PC-9 (cell line): ENCODE measurements around the gene VEGFB. TPM values are rescaled to one million over a fixed set of nuclear protein-coding genes. Genes with fewer than 3 reads are reported as not detected.

Source experiments
- BruUV-seq: library from RNA; stranded (reverse); fragments of 400-500 nt; replicated peaks from 2 replicates; lab custom pipeline; 2021; lab: Mats Ljungman, UMichigan
- CTCF ChIA-PET: fragments of 300-600 bp; sonication (Branson Sonifier 250); formaldehyde crosslinking; loops from one replicate; lab custom pipeline; 2022; ENCODE audit warnings: antibody characterized with exemption; lab: Charles Lee
- POLR2A ChIA-PET: fragments of 300-600 bp; sonication (Branson Sonifier 250); formaldehyde crosslinking; loops from one replicate; lab custom pipeline; 2022; ENCODE audit warnings: antibody characterized with exemption; ENCODE audit not compliant: unreplicated experiment; lab: Charles Lee
- DNase-seq, 2 experiments: peaks; one replicate each; pipeline versions ENCODE4 v3.0.0 to v3.0.0-alpha.2; 2015 to 2022; ENCODE audit warnings: mixed read lengths in 1 of 2
- H2AFZ ChIP-seq: fragments of 200-600 bp; sonication (generic); 2 replicates; pipeline ENCODE4 v1.8.1; 2017; ENCODE audit warnings: antibody characterized with exemption
- H3F3A ChIP-seq: fragments of 200-600 bp; sonication (generic); 2 replicates; pipeline ENCODE4 v1.8.1; 2017; ENCODE audit warnings: antibody characterized with exemption, mild to moderate bottlenecking, low read depth; ENCODE audit not compliant: insufficient read depth
- H3K27ac ChIP-seq: fragments of 200-600 bp; sonication (generic); 2 replicates; pipeline ENCODE4 v1.6.1; 2016; ENCODE audit warnings: mixed run types
- H3K27me3 ChIP-seq: fragments of 200-600 bp; sonication (generic); 2 replicates; pipeline ENCODE4 v1.6.1; 2016; ENCODE audit warnings: low read depth, mixed run types; ENCODE audit not compliant: insufficient read depth
- H3K36me3 ChIP-seq: fragments of 200-600 bp; sonication (generic); 2 replicates; pipeline ENCODE4 v1.6.1; 2016; ENCODE audit warnings: low read depth, mixed run types
- H3K4me1 ChIP-seq: fragments of 200-600 bp; sonication (generic); replicated peaks from 2 replicates; pipeline ENCODE4 v1.6.1; 2016; ENCODE audit warnings: mixed run types; ENCODE audit not compliant: insufficient read depth
- H3K4me2 ChIP-seq: fragments of 200-600 bp; sonication (generic); 2 replicates; pipeline ENCODE4 v1.6.1; 2017; ENCODE audit warnings: mixed run types
- H3K4me3 ChIP-seq: fragments of 200-600 bp; sonication (generic); 2 replicates; pipeline ENCODE4 v1.6.1; 2016; ENCODE audit warnings: mixed run types
- H3K79me2 ChIP-seq: fragments of 200-600 bp; sonication (generic); 2 replicates; pipeline ENCODE4 v1.6.1; 2017; ENCODE audit warnings: low read depth, mixed run types
- H3K9me2 ChIP-seq: fragments of 200-600 bp; sonication (generic); 2 replicates; pipeline ENCODE4 v1.8.1; 2017; ENCODE audit warnings: mild to moderate bottlenecking; ENCODE audit not compliant: insufficient read depth
- H3K9me3 ChIP-seq: fragments of 200-600 bp; sonication (generic); 2 replicates; pipeline ENCODE4 v1.8.1; 2016; ENCODE audit warnings: low read depth; ENCODE audit not compliant: insufficient read depth
- H4K20me1 ChIP-seq: fragments of 200-600 bp; sonication (generic); 2 replicates; pipeline ENCODE4 v1.8.1; 2017; ENCODE audit not compliant: insufficient read depth
- EZH2 ChIP-seq: fragments of 200-600 bp; sonication (generic); IDR thresholded peaks from 2 replicates; pipeline ENCODE4 v1.8.0; 2017; ENCODE audit warnings: antibody characterized with exemption, low read depth
- intact Hi-C: fragments of 100-400 bp; cut with micrococcal nuclease; formaldehyde crosslinking; loops from one replicate; pipeline ENCODE4 v1.10.0; 2022; ENCODE audit not compliant: unreplicated experiment
- total RNA-seq: library from RNA; stranded (reverse); gene quantifications from 2 replicates; pipeline ENCODE4 v1.2.3, GENCODE V29; 2021
- TF ChIP-seq, protein P1 (sequence below): fragments of 200-600 bp; sonication (generic); conservative IDR thresholded peaks from 2 replicates; pipeline ENCODE4 v1.6.1; 2017; ENCODE audit warnings: mixed run types, antibody characterized with exemption, mild to moderate bottlenecking, moderate library complexity

Gene VEGFB
- total RNA-seq, 1 experiment from 2014 or later: 129 TPM

DNA sequence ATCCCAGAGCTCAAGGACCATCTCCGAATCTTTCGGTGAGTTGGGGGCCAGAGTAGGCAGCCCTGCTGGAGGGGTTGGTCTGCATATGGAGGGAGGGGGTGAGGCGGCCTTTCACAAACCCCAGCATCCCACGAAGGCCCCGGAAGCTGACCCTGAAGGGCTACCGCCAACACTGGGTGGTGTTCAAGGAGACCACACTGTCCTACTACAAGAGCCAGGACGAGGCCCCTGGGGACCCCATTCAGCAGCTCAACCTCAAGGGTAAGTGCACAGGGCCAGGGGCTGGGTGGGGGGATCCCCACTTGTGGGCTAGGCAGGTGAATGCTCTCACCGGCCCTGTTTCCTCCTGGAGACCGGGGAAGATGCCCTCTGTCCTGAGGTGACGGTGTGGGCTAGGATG is 14.6 kb upstream of the VEGFB start:
- Histone ChIP-seq H3K9me2 (no peaks in the 10 kb centered on the region), H3K36me3 (no peaks in the 10 kb centered on the region), H3K4me2 (no peak overlapping the region), H3K27me3 (no peaks in the 10 kb centered on the region), H3K27ac (no peak overlapping the region), H3K9me3 (no peaks in the 10 kb centered on the region), H4K20me1 (no peaks in the 10 kb centered on the region; the same call in 1 of the 2 replicates), H3F3A (peaks cover 32% of the 10 kb centered on the region), H3K4me1 (peaks cover under 1% of the 10 kb centered on the region), H3K79me2 (peaks cover 2% of the 10 kb centered on the region; the same call in 1 of the 2 replicates), H3K4me3 (no peak overlapping the region), H2AFZ (no peak overlapping the region)
- CTCF ChIA-PET: interaction anchor here (0.5 kb wide), 1 partner anchor 374 kb away, joined by 3 read pairs; no protein-coding TSS in a partner anchor
- BruUV-seq: no TSS peak
- POLR2A ChIA-PET: no interaction called here
- intact Hi-C loops: no loop called here
- no peak for TF ChIP-seq EZH2
- DNase-seq: no peak

DNA sequence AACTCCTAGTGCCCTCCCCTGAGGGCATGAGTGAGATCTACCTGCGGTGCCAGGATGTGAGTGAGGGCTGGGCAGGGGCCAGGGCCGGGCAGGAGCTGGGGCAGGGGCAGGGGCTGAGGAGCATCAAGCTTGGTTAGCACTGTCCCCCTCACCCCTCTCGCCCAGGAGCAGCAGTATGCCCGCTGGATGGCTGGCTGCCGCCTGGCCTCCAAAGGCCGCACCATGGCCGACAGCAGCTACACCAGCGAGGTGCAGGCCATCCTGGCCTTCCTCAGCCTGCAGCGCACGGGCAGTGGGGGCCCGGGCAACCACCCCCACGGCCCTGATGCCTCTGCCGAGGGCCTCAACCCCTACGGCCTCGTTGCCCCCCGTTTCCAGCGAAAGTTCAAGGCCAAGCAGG is 14.1 kb upstream of the VEGFB start:
- POLR2A ChIA-PET: no interaction called here

DNA sequence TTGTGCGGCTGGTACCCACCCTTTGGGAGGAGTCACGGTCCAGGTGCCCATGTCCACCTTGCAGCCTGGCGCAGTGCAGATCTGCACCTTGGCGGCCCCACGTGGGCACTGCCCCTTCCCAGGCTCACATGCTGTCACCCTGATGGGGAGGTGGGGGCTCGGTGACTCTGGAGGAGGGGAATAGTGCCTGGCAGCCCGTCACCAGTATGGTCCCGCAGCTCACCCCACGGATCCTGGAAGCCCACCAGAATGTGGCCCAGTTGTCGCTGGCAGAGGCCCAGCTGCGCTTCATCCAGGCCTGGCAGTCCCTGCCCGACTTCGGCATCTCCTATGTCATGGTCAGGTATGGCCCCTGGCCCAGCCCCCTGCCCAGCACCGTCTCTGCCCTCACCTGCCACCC is 13.6 kb upstream of the VEGFB start:
- no peak for TF ChIP-seq EZH2
- TF ChIP-seq, protein P1, sequence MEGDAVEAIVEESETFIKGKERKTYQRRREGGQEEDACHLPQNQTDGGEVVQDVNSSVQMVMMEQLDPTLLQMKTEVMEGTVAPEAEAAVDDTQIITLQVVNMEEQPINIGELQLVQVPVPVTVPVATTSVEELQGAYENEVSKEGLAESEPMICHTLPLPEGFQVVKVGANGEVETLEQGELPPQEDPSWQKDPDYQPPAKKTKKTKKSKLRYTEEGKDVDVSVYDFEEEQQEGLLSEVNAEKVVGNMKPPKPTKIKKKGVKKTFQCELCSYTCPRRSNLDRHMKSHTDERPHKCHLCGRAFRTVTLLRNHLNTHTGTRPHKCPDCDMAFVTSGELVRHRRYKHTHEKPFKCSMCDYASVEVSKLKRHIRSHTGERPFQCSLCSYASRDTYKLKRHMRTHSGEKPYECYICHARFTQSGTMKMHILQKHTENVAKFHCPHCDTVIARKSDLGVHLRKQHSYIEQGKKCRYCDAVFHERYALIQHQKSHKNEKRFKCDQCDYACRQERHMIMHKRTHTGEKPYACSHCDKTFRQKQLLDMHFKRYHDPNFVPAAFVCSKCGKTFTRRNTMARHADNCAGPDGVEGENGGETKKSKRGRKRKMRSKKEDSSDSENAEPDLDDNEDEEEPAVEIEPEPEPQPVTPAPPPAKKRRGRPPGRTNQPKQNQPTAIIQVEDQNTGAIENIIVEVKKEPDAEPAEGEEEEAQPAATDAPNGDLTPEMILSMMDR: no peak
- Histone ChIP-seq H3K9me3 (no peaks in the 10 kb centered on the region), H4K20me1 (no peaks in the 10 kb centered on the region; the same call in 1 of the 2 replicates), H3F3A (peaks cover 26% of the 10 kb centered on the region), H2AFZ (no peak overlapping the region), H3K36me3 (no peaks in the 10 kb centered on the region), H3K27ac (no peak overlapping the region), H3K9me2 (no peaks in the 10 kb centered on the region), H3K4me1 (peaks cover 8% of the 10 kb centered on the region), H3K4me3 (no peak overlapping the region), H3K27me3 (no peaks in the 10 kb centered on the region), H3K4me2 (no peak overlapping the region), H3K79me2 (peaks cover 12% of the 10 kb centered on the region)
- POLR2A ChIA-PET: interaction anchor here (0.8 kb wide), 1 partner anchor 15 kb away, joined by 5 read pairs; no protein-coding TSS in a partner anchor
- intact Hi-C loops: no loop called here
- DNase-seq: no peak
- BruUV-seq: no TSS peak
- CTCF ChIA-PET: no interaction called here

More for the DNA sequence above, 14.1 kb upstream of the VEGFB start:
- H3K79me2 ChIP-seq: peaks cover 7% of the 10 kb centered on the region
- H3F3A ChIP-seq: peaks cover 30% of the 10 kb centered on the region
- H3K27ac ChIP-seq: no peak overlapping the region
- no peak for DNase-seq
- no peaks in the 10 kb centered on the region for H3K27me3 ChIP-seq
- H3K4me1 ChIP-seq: peaks cover 6% of the 10 kb centered on the region
- H3K4me3 ChIP-seq: no peak overlapping the region
- H3K9me3 ChIP-seq: no peaks in the 10 kb centered on the region
- no TSS peak for BruUV-seq
- intact Hi-C loops: no loop called here
- no peaks in the 10 kb centered on the region for H3K36me3 ChIP-seq
- H4K20me1 ChIP-seq: no peaks in the 10 kb centered on the region; the same call in 1 of the 2 replicates
- no peak overlapping the region for H3K4me2 ChIP-seq
- H2AFZ ChIP-seq: no peak overlapping the region
- CTCF ChIA-PET: no interaction called here
- TF ChIP-seq, protein P1: no peak
- no peak for TF ChIP-seq EZH2
- no peaks in the 10 kb centered on the region for H3K9me2 ChIP-seq

DNA sequence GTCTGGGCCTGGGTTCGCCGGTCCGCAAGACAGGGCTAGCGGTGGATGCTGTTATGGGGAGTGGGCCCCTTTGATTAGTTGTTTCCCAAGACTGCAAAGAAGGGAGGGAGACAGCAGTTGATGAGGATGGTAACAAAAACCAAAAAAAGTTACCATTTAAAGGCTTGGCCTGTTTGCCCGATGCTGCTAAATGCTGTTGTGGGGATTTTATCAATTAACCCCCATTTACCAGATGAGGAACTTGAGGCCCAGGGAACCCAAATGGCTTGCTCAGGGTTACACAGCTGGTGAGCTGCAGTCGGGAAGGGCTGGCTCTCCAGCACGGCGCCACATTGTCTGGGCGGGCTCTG is 11.8 kb upstream of the VEGFB start:
- POLR2A ChIA-PET: no interaction called here
- DNase-seq: no peak

More for the DNA sequence above, 11.8 kb upstream of the VEGFB start:
- no peaks in the 10 kb centered on the region for H3K9me3 ChIP-seq
- BruUV-seq: no TSS peak
- intact Hi-C loops: no loop called here
- peaks cover 19% of the 10 kb centered on the region for H3F3A ChIP-seq
- TF ChIP-seq, protein P1: no peak
- no peak for TF ChIP-seq EZH2
- H2AFZ ChIP-seq: no peak overlapping the region
- no peak overlapping the region for H3K27ac ChIP-seq
- H3K36me3 ChIP-seq: no peaks in the 10 kb centered on the region
- no peaks in the 10 kb centered on the region for H3K9me2 ChIP-seq
- H3K27me3 ChIP-seq: no peaks in the 10 kb centered on the region
- H4K20me1 ChIP-seq: peaks cover 3% of the 10 kb centered on the region
- CTCF ChIA-PET: interaction anchor here (0.6 kb wide), 1 partner anchor 277 kb away, joined by 6 read pairs; no protein-coding TSS in a partner anchor
- no peak overlapping the region for H3K4me2 ChIP-seq
- peaks cover 15% of the 10 kb centered on the region for H3K4me1 ChIP-seq
- peaks cover 27% of the 10 kb centered on the region for H3K79me2 ChIP-seq
- no peak overlapping the region for H3K4me3 ChIP-seq
